GM18951 (cell line): ENCODE results near the gene DEDD2.

Experiments used
- POLR2A ChIP-seq: IDR thresholded peaks from 4 replicates; pipeline ENCODE4 v1.6.1; 2011; ENCODE audit warnings: mild to moderate bottlenecking; ENCODE audit not compliant: insufficient read length, insufficient read depth; ENCODE audit errors: extremely low read depth
- in situ Hi-C: fragments of 300-500 bp; cut with MboI; formaldehyde crosslinking; loops from one replicate; pipeline ENCODE4 v1.12.0; 2022; ENCODE audit warnings: low sequenced_read_pairs, mixed read lengths, inconsistent platforms; ENCODE audit not compliant: unreplicated experiment

The DEDD2 gene

GRCh38 chr19:42174958-42175734 lies 42.3 kb downstream of the DEDD2 start:
- in situ Hi-C loops, result no loop called here
- no peak for TF ChIP-seq POLR2A

- in situ Hi-C loops, result no loop called here
- no peak for TF ChIP-seq POLR2A
These were observed 43.3 kb downstream of the DEDD2 start for GRCh38 chr19:42174188-42174587.

- no peak for TF ChIP-seq POLR2A
- in situ Hi-C loops, result no loop called here
These were observed 43.8 kb downstream of the DEDD2 start for GRCh38 chr19:42173695-42174094.

- TF ChIP-seq POLR2A, result no peak
- in situ Hi-C loops, result no loop called here
These were observed 45.2 kb downstream of the DEDD2 start for GRCh38 chr19:42172261-42172660.

- in situ Hi-C loops, result no loop called here
- no peak for TF ChIP-seq POLR2A
These were observed 46.8 kb downstream of the DEDD2 start for GRCh38 chr19:42170715-42171114.

- TF ChIP-seq POLR2A, result no peak
- in situ Hi-C loops, result no loop called here
These were observed 47.7 kb downstream of the DEDD2 start for GRCh38 chr19:42169486-42170413.

- in situ Hi-C loops, result no loop called here
- TF ChIP-seq POLR2A, result no peak
These were observed 49.3 kb downstream of the DEDD2 start for GRCh38 chr19:42168206-42168605.

- no peak for TF ChIP-seq POLR2A
- in situ Hi-C loops, result no loop called here
These were observed 51.2 kb downstream of the DEDD2 start for GRCh38 chr19:42166316-42166715.

- in situ Hi-C loops, result no loop called here
- TF ChIP-seq POLR2A, result no peak
These were observed 52.3 kb downstream of the DEDD2 start for GRCh38 chr19:42165146-42165545.

- no peak for TF ChIP-seq POLR2A
- in situ Hi-C loops, result no loop called here
These were observed 55.7 kb downstream of the DEDD2 start for GRCh38 chr19:42161616-42162263.

- no peak for TF ChIP-seq POLR2A
- in situ Hi-C loops, result no loop called here
These were observed 57.5 kb downstream of the DEDD2 start for GRCh38 chr19:42159942-42160341.

GRCh38 chr19:42158926-42159325 lies 58.6 kb downstream of the DEDD2 start:
- in situ Hi-C loops, result no loop called here
- TF ChIP-seq POLR2A, result no peak

- no peak for TF ChIP-seq POLR2A
- in situ Hi-C loops, result no loop called here
These were observed 60.9 kb downstream of the DEDD2 start for GRCh38 chr19:42156571-42156970.
